ENCODE data around the gene BLTP2.
"Not testable (repeated sequence)": the region's sequence is repeated elsewhere in the genome, so short reads cannot be mapped to it uniquely, and the experiment has no call there.

BLTP2 gene

GRCh38 chr17:28615260-28615940 lies 29.6 kb downstream of the BLTP2 start:
- Histone ChIP-seq H3K9me3 (ENCODE audit: insufficient read depth, low read depth, low read length) (no peaks in the 10 kb centered on the region), H3K4me3 (ENCODE audit: low read length) (no peak overlapping the region), H3K4me1 (ENCODE audit: insufficient read depth, low read length) (no peaks in the 10 kb centered on the region), H3K27ac (ENCODE audit: low read length) (no peak overlapping the region), H3K27me3 (ENCODE audit: insufficient read depth, low read length) (no peaks in the 10 kb centered on the region), H3K9ac (ENCODE audit: low read depth, low read length) (no peak overlapping the region), H3K36me3 (ENCODE audit: insufficient read depth, low read depth, low read length) (peaks cover 98% of the 10 kb centered on the region)

GRCh38 chr17:28613931-28614381 lies 31.0 kb downstream of the BLTP2 start, which contains the start of gene RSKR:
RSKR (minus strand) TSS chr17:28614185; CDS start chr17:28614161, 24 bp downstream.
- H3K4me3 ChIP-seq (ENCODE audit: low read length), result no peak within 1 kb of the TSS
- no peaks in the 10 kb centered on the region for H3K9me3 ChIP-seq (ENCODE audit: insufficient read depth, low read depth, low read length)
- H3K27me3 ChIP-seq (ENCODE audit: insufficient read depth, low read length), result no peaks in the 10 kb centered on the region
- H3K9ac ChIP-seq (ENCODE audit: low read depth, low read length), result no peak within 1 kb of the TSS
- no peak within 1 kb of the TSS for H3K27ac ChIP-seq (ENCODE audit: low read length)
- H3K36me3 ChIP-seq (ENCODE audit: insufficient read depth, low read depth, low read length), result peaks cover 88% of the 10 kb centered on the region
- no peaks in the 10 kb centered on the region for H3K4me1 ChIP-seq (ENCODE audit: insufficient read depth, low read length)

GRCh38 chr17:28612936-28613872 lies 31.8 kb downstream of the BLTP2 start:
- Histone ChIP-seq H3K4me1 (ENCODE audit: insufficient read depth, low read length) (no peaks in the 10 kb centered on the region), H3K27ac (ENCODE audit: low read length) (no peak overlapping the region), H3K9me3 (ENCODE audit: insufficient read depth, low read depth, low read length) (no peaks in the 10 kb centered on the region), H3K4me3 (ENCODE audit: low read length) (no peak overlapping the region), H3K36me3 (ENCODE audit: insufficient read depth, low read depth, low read length) (peaks cover 87% of the 10 kb centered on the region), H3K9ac (ENCODE audit: low read depth, low read length) (no peak overlapping the region), H3K27me3 (ENCODE audit: insufficient read depth, low read length) (no peaks in the 10 kb centered on the region)

- Histone ChIP-seq H3K9me3 (ENCODE audit: insufficient read depth, low read depth, low read length) (no peaks in the 10 kb centered on the region), H3K4me3 (ENCODE audit: low read length) (no peak overlapping the region), H3K36me3 (ENCODE audit: insufficient read depth, low read depth, low read length) (peaks cover 87% of the 10 kb centered on the region), H3K27ac (ENCODE audit: low read length) (no peak overlapping the region), H3K9ac (ENCODE audit: low read depth, low read length) (no peak overlapping the region), H3K4me1 (ENCODE audit: insufficient read depth, low read length) (no peaks in the 10 kb centered on the region), H3K27me3 (ENCODE audit: insufficient read depth, low read length) (no peaks in the 10 kb centered on the region)
Observed at GRCh38 chr17:28612531-28612930, 32.4 kb downstream of the BLTP2 start.

- Histone ChIP-seq H3K9me3 (ENCODE audit: insufficient read depth, low read depth, low read length) (no peaks in the 10 kb centered on the region), H3K9ac (ENCODE audit: low read depth, low read length) (no peak overlapping the region), H3K4me1 (ENCODE audit: insufficient read depth, low read length) (no peaks in the 10 kb centered on the region), H3K4me3 (ENCODE audit: low read length) (no peak overlapping the region), H3K27ac (ENCODE audit: low read length) (no peak overlapping the region), H3K36me3 (ENCODE audit: insufficient read depth, low read depth, low read length) (peaks cover 77% of the 10 kb centered on the region), H3K27me3 (ENCODE audit: insufficient read depth, low read length) (no peaks in the 10 kb centered on the region)
Observed at GRCh38 chr17:28610376-28610775, 34.6 kb downstream of the BLTP2 start.

GRCh38 chr17:28604031-28604430 lies 40.9 kb downstream of the BLTP2 start:
- peaks cover 24% of the 10 kb centered on the region for H3K36me3 ChIP-seq (ENCODE audit: insufficient read depth, low read depth, low read length)
- not testable (repeated sequence) for H3K27ac ChIP-seq (ENCODE audit: low read length); H3K9ac ChIP-seq (ENCODE audit: low read depth, low read length); H3K27me3 ChIP-seq (ENCODE audit: insufficient read depth, low read length); H3K4me1 ChIP-seq (ENCODE audit: insufficient read depth, low read length); H3K9me3 ChIP-seq (ENCODE audit: insufficient read depth, low read depth, low read length); H3K4me3 ChIP-seq (ENCODE audit: low read length)

GRCh38 chr17:28599311-28600184 lies 45.4 kb downstream of the BLTP2 start:
- Histone ChIP-seq H3K36me3 (ENCODE audit: insufficient read depth, low read depth, low read length) (peaks cover 12% of the 10 kb centered on the region), H3K4me3 (ENCODE audit: low read length) (peak overlapping the region; percentile 87), H3K4me1 (ENCODE audit: insufficient read depth, low read length) (no peaks in the 10 kb centered on the region), H3K27me3 (ENCODE audit: insufficient read depth, low read length) (no peaks in the 10 kb centered on the region), H3K27ac (ENCODE audit: low read length) (no peak overlapping the region), H3K9ac (ENCODE audit: low read depth, low read length) (peak overlapping the region; percentile 80; the same call in 1 of the 2 replicates), H3K9me3 (ENCODE audit: insufficient read depth, low read depth, low read length) (no peaks in the 10 kb centered on the region)

GRCh38 chr17:28598799-28599310 lies 46.1 kb downstream of the BLTP2 start, which contains the start of gene SPAG5:
SPAG5 (minus strand) TSS chr17:28599025; CDS start chr17:28598946, 79 bp downstream.
- no peaks in the 10 kb centered on the region for H3K4me1 ChIP-seq (ENCODE audit: insufficient read depth, low read length)
- no peaks in the 10 kb centered on the region for H3K9me3 ChIP-seq (ENCODE audit: insufficient read depth, low read depth, low read length)
- H3K36me3 ChIP-seq (ENCODE audit: insufficient read depth, low read depth, low read length), result peaks cover 15% of the 10 kb centered on the region
- H3K27ac ChIP-seq (ENCODE audit: low read length), result peak within 1 kb of the TSS; percentile 88
- H3K27me3 ChIP-seq (ENCODE audit: insufficient read depth, low read length), result no peaks in the 10 kb centered on the region
- peak within 1 kb of the TSS; percentile 94 for H3K9ac ChIP-seq (ENCODE audit: low read depth, low read length)
- H3K4me3 ChIP-seq (ENCODE audit: low read length), result peak within 1 kb of the TSS; percentile 87

- Histone ChIP-seq H3K27me3 (ENCODE audit: insufficient read depth, low read length) (no peaks in the 10 kb centered on the region), H3K4me1 (ENCODE audit: insufficient read depth, low read length) (no peaks in the 10 kb centered on the region), H3K9ac (ENCODE audit: low read depth, low read length) (peak overlapping the region; percentile 94), H3K9me3 (ENCODE audit: insufficient read depth, low read depth, low read length) (no peaks in the 10 kb centered on the region), H3K27ac (ENCODE audit: low read length) (peak overlapping the region; percentile 88), H3K36me3 (ENCODE audit: insufficient read depth, low read depth, low read length) (peaks cover 18% of the 10 kb centered on the region), H3K4me3 (ENCODE audit: low read length) (peak overlapping the region; percentile 87)
Observed at GRCh38 chr17:28598389-28598788, 46.6 kb downstream of the BLTP2 start.

- Histone ChIP-seq H3K4me1 (ENCODE audit: insufficient read depth, low read length) (no peaks in the 10 kb centered on the region), H3K27ac (ENCODE audit: low read length) (peak overlapping the region; percentile 88), H3K27me3 (ENCODE audit: insufficient read depth, low read length) (no peaks in the 10 kb centered on the region), H3K4me3 (ENCODE audit: low read length) (peak overlapping the region; percentile 87), H3K36me3 (ENCODE audit: insufficient read depth, low read depth, low read length) (peaks cover 23% of the 10 kb centered on the region), H3K9ac (ENCODE audit: low read depth, low read length) (peak overlapping the region; percentile 94), H3K9me3 (ENCODE audit: insufficient read depth, low read depth, low read length) (no peaks in the 10 kb centered on the region)
Observed at GRCh38 chr17:28597606-28598383, 47.2 kb downstream of the BLTP2 start.

All from iPS-20b (cell line).